Neuron (in vitro differentiated cells): Measurements from ENCODE around the gene TAF1A.

Experiments used
- H2AFZ ChIP-seq: one replicate; pipeline ENCODE4 v1.6.1; 2013; ENCODE audit warnings: low read depth, mild to moderate bottlenecking, inconsistent platforms, low read length, moderate library complexity
- H3K27me3 ChIP-seq: one replicate; pipeline ENCODE4 v1.6.1; 2013; ENCODE audit warnings: low read length; ENCODE audit not compliant: insufficient read depth
- H3K36me3 ChIP-seq: one replicate; pipeline ENCODE4 v1.6.1; 2013; ENCODE audit warnings: low read length; ENCODE audit not compliant: insufficient read depth
- H3K4me1 ChIP-seq: one replicate; pipeline ENCODE4 v1.6.1; 2013; ENCODE audit warnings: low read length; ENCODE audit not compliant: insufficient read depth
- H3K4me3 ChIP-seq: 2 replicates; pipeline ENCODE4 v1.5.1; 2013; ENCODE audit warnings: mild to moderate bottlenecking, low read length, moderate library complexity
- H3K9me3 ChIP-seq: one replicate; pipeline ENCODE4 v1.6.1; 2013; ENCODE audit warnings: low read length

Gene TAF1A

GRCh38 chr1:222521299-222522104, 68.2 kb downstream of the TAF1A start:
- H3K4me1 ChIP-seq, result no peaks in the 10 kb centered on the region
- H3K9me3 ChIP-seq, result no peaks in the 10 kb centered on the region
- H3K27me3 ChIP-seq, result no peaks in the 10 kb centered on the region
- no peak overlapping the region for H2AFZ ChIP-seq
- H3K36me3 ChIP-seq, result no peaks in the 10 kb centered on the region
- H3K4me3 ChIP-seq, result no peak overlapping the region
